ENCODE data around the gene SRCIN1.

The SRCIN1 gene

GRCh38 chr17:38554430-38555350 lies 51.1 kb downstream of the SRCIN1 start:
- ChIA-PET POLR2A (ENCODE audit: low non-redundant PET) (no interaction called here), CTCF (interaction anchor here (0.5 to 0.8 kb wide), 3 partner anchors 113 to 284 kb away, joined by 3 read pairs; no protein-coding TSS in a partner anchor)
- H3K27ac ChIP-seq: peak overlapping the region; percentile 68
- TF ChIP-seq CTCF (conservative IDR thresholded peaks at IDR 0.05; ENCODE audit: low read depth): no peak
- no peak for DNase-seq (ENCODE audit: low spot score)

- CTCF ChIA-PET: interaction anchor here (0.5 to 0.6 kb wide), 3 partner anchors 18 to 895 kb away, joined by 3 to 5 read pairs (median 4); no protein-coding TSS in a partner anchor
Observed at GRCh38 chr17:38552343-38552742, 53.4 kb downstream of the SRCIN1 start.

GRCh38 chr17:38551121-38551520 lies 54.6 kb downstream of the SRCIN1 start:
- DNase-seq (ENCODE audit: low spot score): no peak
- ChIA-PET POLR2A (ENCODE audit: low non-redundant PET) (interaction anchor here (0.6 kb wide), 1 partner anchor 10 kb away, joined by 3 read pairs; no protein-coding TSS in a partner anchor), CTCF (interaction anchor here (0.6 to 0.9 kb wide), 2 partner anchors 14 to 124 kb away, joined by 3 to 5 read pairs; no protein-coding TSS in a partner anchor)
- no peak for TF ChIP-seq CTCF (conservative IDR thresholded peaks at IDR 0.05; ENCODE audit: low read depth)
- peak overlapping the region; percentile 76 for H3K27ac ChIP-seq

More at GRCh38 chr17:38552343-38552742, 53.4 kb downstream of the SRCIN1 start:
- POLR2A ChIA-PET (ENCODE audit: low non-redundant PET): no interaction called here
- no peak for TF ChIP-seq CTCF (conservative IDR thresholded peaks at IDR 0.05; ENCODE audit: low read depth)
- no peak for DNase-seq (ENCODE audit: low spot score)
- no peak overlapping the region for H3K27ac ChIP-seq

GRCh38 chr17:38550661-38551060 lies 55.1 kb downstream of the SRCIN1 start:
- CTCF ChIA-PET: interaction anchor here (0.6 to 1.7 kb wide), 3 partner anchors 8 to 123 kb away, joined by 3 to 5 read pairs (median 5); no protein-coding TSS in a partner anchor
- POLR2A ChIA-PET (ENCODE audit: low non-redundant PET): no interaction called here
- TF ChIP-seq CTCF (conservative IDR thresholded peaks at IDR 0.05; ENCODE audit: low read depth): no peak

GRCh38 chr17:38549285-38549684 lies 56.5 kb downstream of the SRCIN1 start:
- H3K27ac ChIP-seq: no peak overlapping the region
- ChIA-PET POLR2A (ENCODE audit: low non-redundant PET) (no interaction called here), CTCF (interaction anchor here (0.8 to 1.7 kb wide), 2 partner anchors 9 to 129 kb away, joined by 5 read pairs; no protein-coding TSS in a partner anchor)
- DNase-seq (ENCODE audit: low spot score): no peak
- TF ChIP-seq CTCF (conservative IDR thresholded peaks at IDR 0.05; ENCODE audit: low read depth): no peak

More at GRCh38 chr17:38550661-38551060, 55.1 kb downstream of the SRCIN1 start:
- peak; percentile 70 for DNase-seq (ENCODE audit: low spot score)
- peak overlapping the region; percentile 76 for H3K27ac ChIP-seq

GRCh38 chr17:38547444-38547843 lies 58.3 kb downstream of the SRCIN1 start:
- ChIA-PET POLR2A (ENCODE audit: low non-redundant PET) (no interaction called here), CTCF (no interaction called here)
- DNase-seq (ENCODE audit: low spot score): no peak
- TF ChIP-seq CTCF (conservative IDR thresholded peaks at IDR 0.05; ENCODE audit: low read depth): no peak
- no peak overlapping the region for H3K27ac ChIP-seq
